ENCODE data around the gene HNRNPK. TPM values are rescaled to one million over a fixed set of nuclear protein-coding genes. Genes with fewer than 3 reads are reported as not detected.
A peak's percentile ranks its signal among the peaks of the same experiment; 100 is the strongest.

Gene HNRNPK
- total RNA-seq, 2 experiments from 2014 or later: 587 to 601 TPM

GRCh38 chr9:83937861-83938455 lies 42.1 kb downstream of the HNRNPK start:
- Mint-ChIP-seq H3K36me3 (peaks cover 14% of the 10 kb centered on the region), H3K27ac (no peak overlapping the region), H3K4me3 (no peak overlapping the region), H3K4me1 (peaks cover 4% of the 10 kb centered on the region), H3K9me3 (no peaks in the 10 kb centered on the region), H3K27me3 (peaks cover under 1% of the 10 kb centered on the region)
- no peak for DNase-seq
- ATAC-seq (ENCODE audit: low read depth): peak; percentile 42
- POLR2A ChIA-PET: interaction anchor here (1.1 to 1.4 kb wide), 2 partner anchors 42 to 378 kb away, joined by 3 read pairs; partner anchors contain the start of genes HNRNPK and RMI1

- no peak for ATAC-seq (ENCODE audit: low read depth)
- Mint-ChIP-seq H3K27me3 (peaks cover 2% of the 10 kb centered on the region), H3K4me3 (no peak overlapping the region), H3K9me3 (no peaks in the 10 kb centered on the region), H3K36me3 (peaks cover 6% of the 10 kb centered on the region), H3K4me1 (peaks cover 9% of the 10 kb centered on the region), H3K27ac (no peak overlapping the region)
- no peak for DNase-seq
- POLR2A ChIA-PET: interaction anchor here (1.1 to 1.4 kb wide), 2 partner anchors 44 to 379 kb away, joined by 3 read pairs; partner anchors contain the start of genes HNRNPK and RMI1
Observed at GRCh38 chr9:83936523-83936922, 43.5 kb downstream of the HNRNPK start.

- Mint-ChIP-seq H3K36me3 (no peaks in the 10 kb centered on the region), H3K27ac (no peak overlapping the region), H3K4me1 (peaks cover 9% of the 10 kb centered on the region), H3K27me3 (peaks cover 2% of the 10 kb centered on the region), H3K9me3 (no peaks in the 10 kb centered on the region), H3K4me3 (no peak overlapping the region)
- POLR2A ChIA-PET: no interaction called here
- no peak for DNase-seq
- no peak for ATAC-seq (ENCODE audit: low read depth)
Observed at GRCh38 chr9:83935276-83935935, 44.6 kb downstream of the HNRNPK start.

- POLR2A ChIA-PET: no interaction called here
- Mint-ChIP-seq H3K27ac (no peak overlapping the region), H3K9me3 (no peaks in the 10 kb centered on the region), H3K4me3 (no peak overlapping the region), H3K4me1 (peaks cover 9% of the 10 kb centered on the region), H3K27me3 (peaks cover 2% of the 10 kb centered on the region), H3K36me3 (no peaks in the 10 kb centered on the region)
- no peak for ATAC-seq (ENCODE audit: low read depth)
- no peak for DNase-seq
Observed at GRCh38 chr9:83934569-83935275, 45.3 kb downstream of the HNRNPK start.

- no peak for DNase-seq
- H3K36me3 Mint-ChIP-seq: no peaks in the 10 kb centered on the region
- peaks cover 2% of the 10 kb centered on the region for H3K27me3 Mint-ChIP-seq
- POLR2A ChIA-PET: no interaction called here
- no peak for ATAC-seq (ENCODE audit: low read depth)
- no peak overlapping the region for H3K4me3 Mint-ChIP-seq
- no peak overlapping the region for H3K27ac Mint-ChIP-seq
- H3K4me1 Mint-ChIP-seq: peaks cover 9% of the 10 kb centered on the region
- no peaks in the 10 kb centered on the region for H3K9me3 Mint-ChIP-seq
Observed at GRCh38 chr9:83933790-83934189, 46.2 kb downstream of the HNRNPK start.

- Mint-ChIP-seq H3K27ac (no peak overlapping the region), H3K27me3 (peaks cover 2% of the 10 kb centered on the region), H3K9me3 (no peaks in the 10 kb centered on the region), H3K36me3 (no peaks in the 10 kb centered on the region), H3K4me1 (peaks cover 8% of the 10 kb centered on the region), H3K4me3 (no peak overlapping the region)
- DNase-seq (no peak), ATAC-seq (ENCODE audit: low read depth) (no peak)
- POLR2A ChIA-PET: no interaction called here
Observed at GRCh38 chr9:83932851-83933250, 47.2 kb downstream of the HNRNPK start.

- Mint-ChIP-seq H3K4me1 (peaks cover 6% of the 10 kb centered on the region), H3K36me3 (no peaks in the 10 kb centered on the region), H3K4me3 (no peak overlapping the region), H3K27ac (no peak overlapping the region), H3K9me3 (no peaks in the 10 kb centered on the region), H3K27me3 (peaks cover 2% of the 10 kb centered on the region)
- no peak for DNase-seq
- no peak for ATAC-seq (ENCODE audit: low read depth)
- POLR2A ChIA-PET: interaction anchor here (1.1 kb wide), 1 partner anchor 47 kb away, joined by 4 read pairs; no protein-coding TSS in a partner anchor
Observed at GRCh38 chr9:83932011-83932410, 48.0 kb downstream of the HNRNPK start.

- DNase-seq (no peak), ATAC-seq (ENCODE audit: low read depth) (no peak)
- no peak overlapping the region for H3K27ac Mint-ChIP-seq
- no peaks in the 10 kb centered on the region for H3K9me3 Mint-ChIP-seq
- H3K27me3 Mint-ChIP-seq: peaks cover 2% of the 10 kb centered on the region
- peaks cover 6% of the 10 kb centered on the region for H3K4me1 Mint-ChIP-seq
- no peaks in the 10 kb centered on the region for H3K36me3 Mint-ChIP-seq
- POLR2A ChIA-PET: no interaction called here
- no peak overlapping the region for H3K4me3 Mint-ChIP-seq
Observed at GRCh38 chr9:83930881-83931280, 49.1 kb downstream of the HNRNPK start.

GRCh38 chr9:83927591-83927990 lies 52.4 kb downstream of the HNRNPK start:
- DNase-seq (no peak), ATAC-seq (ENCODE audit: low read depth) (no peak)
- no peaks in the 10 kb centered on the region for H3K27me3 Mint-ChIP-seq
- POLR2A ChIA-PET: interaction anchor here (0.6 kb wide), 1 partner anchor 18 kb away, joined by 3 read pairs; no protein-coding TSS in a partner anchor
- no peaks in the 10 kb centered on the region for H3K9me3 Mint-ChIP-seq
- peaks cover 6% of the 10 kb centered on the region for H3K4me1 Mint-ChIP-seq
- H3K27ac Mint-ChIP-seq: no peak overlapping the region
- H3K36me3 Mint-ChIP-seq: no peaks in the 10 kb centered on the region
- no peak overlapping the region for H3K4me3 Mint-ChIP-seq

GRCh38 chr9:83920927-83921707 lies 58.9 kb downstream of the HNRNPK start, which contains the start of gene KIF27:
Gene KIF27, minus strand, starts transcription at chr9:83921432. Its CDS starts 5,841 bp downstream, at chr9:83915591.
- Mint-ChIP-seq H3K9me3 (no peaks in the 10 kb centered on the region), H3K27me3 (no peaks in the 10 kb centered on the region), H3K27ac (peak within 1 kb of the TSS; percentile 90), H3K4me1 (peaks cover 9% of the 10 kb centered on the region), H3K36me3 (no peaks in the 10 kb centered on the region), H3K4me3 (peak within 1 kb of the TSS; percentile 85)
- POLR2A ChIA-PET: interaction anchor here (0.6 to 2.8 kb wide), 8 partner anchors 35 to 373 kb away, joined by 3 to 22 read pairs (median 5); partner anchors contain the start of genes HNRNPK, IDNK, RMI1 and UBQLN1
- ATAC-seq (ENCODE audit: low read depth) (peak; percentile 88), DNase-seq (peak; percentile 99)

- Mint-ChIP-seq H3K36me3 (no peaks in the 10 kb centered on the region), H3K4me3 (peak overlapping the region; percentile 81), H3K27ac (peak overlapping the region; percentile 82), H3K9me3 (no peaks in the 10 kb centered on the region), H3K27me3 (no peaks in the 10 kb centered on the region), H3K4me1 (peaks cover 9% of the 10 kb centered on the region)
- POLR2A ChIA-PET: interaction anchor here (0.6 to 2.8 kb wide), 7 partner anchors 36 to 371 kb away, joined by 3 to 22 read pairs (median 6); partner anchors contain the start of genes HNRNPK, IDNK, RMI1 and UBQLN1
- peak; percentile 23 for ATAC-seq (ENCODE audit: low read depth)
- no peak for DNase-seq
Observed at GRCh38 chr9:83920469-83920926, 59.5 kb downstream of the HNRNPK start.

- H3K9me3 Mint-ChIP-seq: no peaks in the 10 kb centered on the region
- ATAC-seq (ENCODE audit: low read depth): no peak
- no peak overlapping the region for H3K4me3 Mint-ChIP-seq
- H3K27me3 Mint-ChIP-seq: no peaks in the 10 kb centered on the region
- peaks cover 9% of the 10 kb centered on the region for H3K4me1 Mint-ChIP-seq
- no peak for DNase-seq
- no peak overlapping the region for H3K27ac Mint-ChIP-seq
- no peaks in the 10 kb centered on the region for H3K36me3 Mint-ChIP-seq
- POLR2A ChIA-PET: no interaction called here
Observed at GRCh38 chr9:83919111-83919510, 60.9 kb downstream of the HNRNPK start.

All from activated naive CD8-positive, alpha-beta T cell treated with anti-CD3 and anti-CD28 coated beads, Interleukin-2, amount 10 ng/mL, durations not matched to agents 7 days and 5 days (primary cell).